Gastroesophageal sphincter (tissue), 4 donors: ENCODE data around the gene RRP9. TPM values are rescaled to one million over a fixed set of nuclear protein-coding genes. Genes with fewer than 3 reads are reported as not detected.

Source experiments
- ATAC-seq: fragments of 150-250 bp; one replicate; pipeline ENCODE4 v1.9.1; 2016; ENCODE audit warnings: mild to moderate bottlenecking, moderate library complexity
- H3K27ac ChIP-seq, 4 donors: fragments of 200-600 bp; sonication (generic) in 3 of 4; 1 replicate in 3 of 4; 2 replicates in 1 of 4; pipeline ENCODE4 v1.5.1; 2016 to 2019
- H3K27me3 ChIP-seq: fragments of 200-600 bp; sonication (generic); one replicate; pipeline ENCODE4 v1.5.1; 2019
- H3K36me3 ChIP-seq, 2 donors: fragments of 200-600 bp; sonication (generic); one replicate each; pipeline ENCODE4 v1.5.1; 2019; ENCODE audit warnings: control low read depth in 1 of 2
- H3K4me1 ChIP-seq, 3 donors: fragments of 200-600 bp; sonication (generic); 1 replicate in 2 of 3; 2 replicates in 1 of 3; pipeline ENCODE4 v1.5.1; 2016 to 2019; ENCODE audit warnings: control low read depth in 2 of 3
- H3K4me3 ChIP-seq, 2 donors: fragments of 200-600 bp; sonication (generic); one replicate each; pipeline ENCODE4 v1.5.1; 2019; ENCODE audit warnings: mild to moderate bottlenecking in 1 of 2, moderate library complexity in 1 of 2
- H3K9me3 ChIP-seq, 3 donors: fragments of 200-600 bp; sonication (generic); one replicate each; pipeline ENCODE4 v1.5.1; 2017 to 2019; ENCODE audit warnings: control low read depth in 2 of 3
- CTCF ChIP-seq, 4 experiments: fragments of 200-600 bp in 2 of 4; fragments of 450-650 bp in 2 of 4; sonication (generic) in 1 of 4; IDR thresholded peaks; one replicate each; pipeline ENCODE4 v1.5.1; 2017 to 2019; ENCODE audit warnings: antibody characterized with exemption in 4 of 4, mild to moderate bottlenecking in 2 of 4, moderate library complexity in 2 of 4
- EP300 ChIP-seq: sonication (generic); formaldehyde crosslinking; IDR thresholded peaks from one replicate; pipeline ENCODE4 v1.6.1; 2017; ENCODE audit warnings: antibody characterized with exemption, mild to moderate bottlenecking
- POLR2A ChIP-seq, 2 donors: fragments of 450-650 bp; IDR thresholded peaks; one replicate each; pipeline ENCODE4 v1.6.1; 2017; ENCODE audit warnings: antibody characterized with exemption in 2 of 2, mild to moderate bottlenecking in 2 of 2, moderate library complexity in 1 of 2
- POLR2AphosphoS5 ChIP-seq: sonication (generic); formaldehyde crosslinking; IDR thresholded peaks from one replicate; pipeline ENCODE4 v1.6.1; 2017; ENCODE audit warnings: antibody characterized with exemption
- WGBS, 2 donors: methylation state at CpG; one replicate each; pipeline ENCODE4 v1.1.5; 2018; ENCODE audit warnings: low coverage in 1 of 2; 5-methylcytosine and 5-hydroxymethylcytosine counted together
- total RNA-seq, 4 donors: library from RNA; depleted of rRNA; stranded (reverse); fragments of >200 nt; gene quantifications; one replicate each; pipeline ENCODE4 v1.1.0, GENCODE V29; 2016

Gene RRP9
- total RNA-seq, 4 donors from 2014 or later = 5.3 to 14.8 (median 10.9) TPM

GRCh38 chr3:51964521-51964920 is 22.8 kb upstream of the RRP9 start:
- no peak overlapping the region for H3K4me3 ChIP-seq
- no peak for TF ChIP-seq EP300
- no peak for TF ChIP-seq POLR2AphosphoS5
- no peak for TF ChIP-seq CTCF (IDR thresholded peaks at IDR 0.05)
- TF ChIP-seq POLR2A (IDR thresholded peaks at IDR 0.05) = no peak
- ATAC-seq = no peak
- H3K27ac ChIP-seq = peak overlapping the region in 2 of 4 donors; percentile 19 to 98
- WGBS, 2 donors = no CpG with 5 or more reads among the region's 4 CpGs
- no peaks in the 10 kb centered on the region for H3K9me3 ChIP-seq
- H3K4me1 ChIP-seq = peaks cover 0 to 76% (median 30%) of the 10 kb centered on the region in 3 donors
- no peaks in the 10 kb centered on the region for H3K27me3 ChIP-seq
- H3K36me3 ChIP-seq = peaks cover 0 to 20% of the 10 kb centered on the region in 2 donors

DNA sequence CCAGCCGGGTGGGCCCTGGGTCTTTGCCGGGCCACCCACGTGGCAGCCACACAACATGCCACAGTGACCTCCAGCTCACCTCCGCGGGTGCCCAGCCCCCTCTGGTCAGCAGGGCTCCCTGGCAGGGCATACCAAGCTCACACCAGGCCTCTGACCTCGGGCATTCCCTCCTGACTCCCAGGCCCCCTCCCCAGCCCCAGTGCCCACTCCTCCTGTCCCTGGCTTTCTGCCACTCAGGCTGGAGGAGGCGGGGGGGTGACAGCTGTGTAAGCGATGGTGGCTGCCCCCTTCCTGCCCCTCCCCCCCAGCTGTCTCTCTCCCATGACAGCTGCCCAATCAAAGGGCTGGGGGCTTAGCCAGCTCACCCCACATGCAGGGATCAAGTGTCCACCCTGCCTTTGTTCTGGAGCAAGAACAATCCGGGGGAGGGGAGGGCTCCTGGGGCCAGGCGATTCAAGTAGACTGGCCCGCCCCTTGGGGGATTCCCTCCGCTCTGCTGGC is 22.3 kb upstream of the RRP9 start:
- no peaks in the 10 kb centered on the region for H3K9me3 ChIP-seq
- peaks cover 0 to 26% of the 10 kb centered on the region in 2 donors for H3K36me3 ChIP-seq
- no peaks in the 10 kb centered on the region for H3K27me3 ChIP-seq
- H3K4me1 ChIP-seq = peaks cover 0 to 71% (median 30%) of the 10 kb centered on the region in 3 donors
- 50 to 64% methylated on average over 2 to 7 of the region's 12 CpGs for WGBS, 2 donors
- no peak for ATAC-seq
- no peak overlapping the region for H3K4me3 ChIP-seq
- H3K27ac ChIP-seq = peak overlapping the region in 3 of 4 donors; percentile 17 to 98 (median 19)
- TF ChIP-seq CTCF (IDR thresholded peaks at IDR 0.05) = no peak
- no peak for TF ChIP-seq POLR2A (IDR thresholded peaks at IDR 0.05)
- TF ChIP-seq EP300 = no peak
- no peak for TF ChIP-seq POLR2AphosphoS5

DNA sequence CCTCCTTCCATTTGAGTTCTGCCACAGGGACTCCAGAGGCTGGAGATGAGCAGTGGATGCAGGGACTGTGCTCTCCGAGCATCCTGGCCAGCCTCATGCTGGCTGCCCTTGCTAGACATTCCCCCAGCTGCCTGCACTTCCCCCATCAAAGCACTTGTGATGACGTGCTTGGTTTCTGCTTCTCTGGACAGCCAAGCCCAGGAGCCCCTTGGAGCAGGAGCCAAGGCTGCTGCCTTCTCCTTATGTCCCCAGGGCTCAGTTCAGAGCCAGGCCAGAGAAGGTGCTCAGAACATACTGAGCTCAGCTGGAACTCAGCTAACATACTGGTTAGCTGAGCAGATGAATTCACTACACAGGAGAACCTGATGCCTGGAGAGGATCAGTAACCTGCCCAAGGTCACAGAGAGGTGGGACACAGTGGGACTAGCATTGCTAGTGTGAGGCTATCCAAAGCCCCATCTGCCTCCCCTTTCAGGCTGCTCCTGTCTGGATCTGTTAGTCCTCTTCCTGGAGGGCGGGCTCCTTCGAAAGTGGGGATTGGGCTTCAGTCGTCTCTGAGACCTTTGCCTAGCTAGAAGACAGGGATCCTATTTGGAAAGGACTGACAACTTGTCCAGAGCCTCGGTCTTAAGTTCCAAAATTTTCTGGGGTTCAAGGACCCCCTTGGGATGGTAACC is 21.3 kb upstream of the RRP9 start:
- H3K27me3 ChIP-seq = no peaks in the 10 kb centered on the region
- no peak for ATAC-seq
- peaks cover 0 to 60% (median 22%) of the 10 kb centered on the region in 3 donors for H3K4me1 ChIP-seq
- H3K4me3 ChIP-seq = no peak overlapping the region
- TF ChIP-seq POLR2A (IDR thresholded peaks at IDR 0.05) (no peak), EP300 (no peak), POLR2AphosphoS5 (no peak), CTCF (IDR thresholded peaks at IDR 0.05) (no peak)
- WGBS, 2 donors = 80% methylated on average over 1 of the region's 6 CpGs
- H3K36me3 ChIP-seq = peaks cover 0 to 36% of the 10 kb centered on the region in 2 donors
- H3K27ac ChIP-seq = peak overlapping the region in 2 of 4 donors; percentile 9 to 98
- H3K9me3 ChIP-seq = no peaks in the 10 kb centered on the region

GRCh38 chr3:51961602-51962569 is 20.2 kb upstream of the RRP9 start:
- H3K27ac ChIP-seq = peak overlapping the region in 1 of 4 donors; percentile 98
- peaks cover 0 to 59% (median 21%) of the 10 kb centered on the region in 3 donors for H3K4me1 ChIP-seq
- no peaks in the 10 kb centered on the region for H3K9me3 ChIP-seq
- WGBS, 2 donors = 70 to 100% methylated on average over 2 to 7 of the region's 9 CpGs
- TF ChIP-seq POLR2AphosphoS5 = no peak
- TF ChIP-seq CTCF (IDR thresholded peaks at IDR 0.05) = no peak
- no peak for TF ChIP-seq EP300
- no peak for TF ChIP-seq POLR2A (IDR thresholded peaks at IDR 0.05)
- no peaks in the 10 kb centered on the region for H3K27me3 ChIP-seq
- no peak for ATAC-seq
- peaks cover 0 to 44% of the 10 kb centered on the region in 2 donors for H3K36me3 ChIP-seq
- no peak overlapping the region for H3K4me3 ChIP-seq
